Stimulated activated CD4-positive, alpha-beta T cell treated with anti-CD3 and anti-CD28 coated beads, Interleukin-1b, Interleukin-23, amount 100 ng/mL, for 48 hours (primary cell): Measurements from ENCODE around the gene APOBEC3G.

ENCODE experiments used
- DNase-seq: peaks from one replicate; pipeline ENCODE4 v3.0.0-alpha.2; 2020

The APOBEC3G gene

GRCh38 chr22:39092111-39092862, 15.2 kb downstream of the APOBEC3G start:
- peak; percentile 49 for DNase-seq

- DNase-seq: no peak
Measured at GRCh38 chr22:39094717-39095389, 17.8 kb downstream of the APOBEC3G start.

- no peak for DNase-seq
Measured at GRCh38 chr22:39095971-39096370, 18.9 kb downstream of the APOBEC3G start.

GRCh38 chr22:39097098-39098020, 20.3 kb downstream of the APOBEC3G start, which contains the start of gene APOBEC3H:
APOBEC3H (plus strand) TSS chr22:39097244; CDS start chr22:39100279, 3,035 bp downstream.
- DNase-seq: no peak

- no peak for DNase-seq
Measured at GRCh38 chr22:39098026-39098425, 21.0 kb downstream of the APOBEC3G start.

- no peak for DNase-seq
Measured at GRCh38 chr22:39098576-39098975, 21.5 kb downstream of the APOBEC3G start.

- no peak for DNase-seq
Measured at GRCh38 chr22:39101226-39101625, 24.2 kb downstream of the APOBEC3G start.

GRCh38 chr22:39103431-39103830, 26.4 kb downstream of the APOBEC3G start:
- DNase-seq: no peak

- no peak for DNase-seq
Measured at GRCh38 chr22:39106326-39106725, 29.3 kb downstream of the APOBEC3G start.

- DNase-seq: no peak
Measured at GRCh38 chr22:39108487-39108886, 31.4 kb downstream of the APOBEC3G start.

GRCh38 chr22:39109361-39109760, 32.3 kb downstream of the APOBEC3G start:
- DNase-seq: no peak

GRCh38 chr22:39110631-39111561, 33.8 kb downstream of the APOBEC3G start:
- DNase-seq: no peak

- no peak for DNase-seq
Measured at GRCh38 chr22:39114112-39114511, 37.0 kb downstream of the APOBEC3G start.

GRCh38 chr22:39115570-39115969, 38.5 kb downstream of the APOBEC3G start:
- no peak for DNase-seq

GRCh38 chr22:39115977-39116621, 39.0 kb downstream of the APOBEC3G start:
- no peak for DNase-seq

- peak; percentile 77 for DNase-seq
Measured at GRCh38 chr22:39117585-39118191, 40.6 kb downstream of the APOBEC3G start.

- DNase-seq: no peak
Measured at GRCh38 chr22:39120983-39121382, 43.9 kb downstream of the APOBEC3G start.

GRCh38 chr22:39122772-39123470, 45.8 kb downstream of the APOBEC3G start:
- no peak for DNase-seq

GRCh38 chr22:39123751-39124581, 46.9 kb downstream of the APOBEC3G start:
- no peak for DNase-seq
